Suprapubic skin (tissue), 4 donors: ENCODE measurements around the gene TCF7L2.

Experiments
- CTCF ChIP-seq, 2 donors: fragments of 200-600 bp in 1 of 2; fragments of 450-650 bp in 1 of 2; sonication (generic) in 1 of 2; IDR thresholded peaks; one replicate each; pipeline ENCODE4 v1.5.1; 2016 to 2019; ENCODE audit warnings: antibody characterized with exemption in 2 of 2, mild to moderate bottlenecking in 1 of 2, moderate library complexity in 1 of 2
- POLR2A ChIP-seq, 2 donors: fragments of 450-650 bp; IDR thresholded peaks; one replicate each; pipeline ENCODE4 v1.6.1; 2017; ENCODE audit warnings: antibody characterized with exemption in 2 of 2, mild to moderate bottlenecking in 2 of 2, moderate library complexity in 2 of 2
- POLR2AphosphoS5 ChIP-seq, 3 donors: sonication (generic); formaldehyde crosslinking; IDR thresholded peaks; one replicate each; pipeline ENCODE4 v1.6.1; 2017; ENCODE audit warnings: antibody characterized with exemption in 3 of 3

DNA sequence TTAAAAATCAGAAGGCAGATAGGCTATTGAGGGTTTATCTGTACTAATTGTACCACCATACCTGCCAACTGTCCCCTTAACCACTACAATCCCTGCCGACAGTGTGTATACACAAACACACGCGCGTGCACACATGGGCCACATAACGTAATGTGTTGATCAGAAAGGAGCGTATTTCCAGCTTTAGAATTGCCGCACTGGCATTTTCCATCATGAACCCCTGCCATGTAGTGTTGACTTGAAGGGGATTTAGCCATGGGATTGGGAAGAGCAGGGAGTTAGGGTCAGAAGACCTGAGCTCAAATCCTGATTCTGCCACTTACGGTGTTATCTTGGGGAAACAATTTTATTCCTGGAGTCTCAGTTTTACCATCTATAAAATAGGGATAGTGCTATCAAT lies 158.9 kb downstream of the TCF7L2 start:
- TF ChIP-seq POLR2AphosphoS5 (IDR thresholded peaks at IDR 0.05), result no peak
- TF ChIP-seq CTCF (IDR thresholded peaks at IDR 0.05), result no peak
- no peak for TF ChIP-seq POLR2A (IDR thresholded peaks at IDR 0.05)
